Measurements from ENCODE around the gene FCAMR. TPM values are rescaled to one million over a fixed set of nuclear protein-coding genes. Genes with fewer than 3 reads are reported as not detected.

FCAMR gene
- total and polyA plus RNA-seq, 2 donors (not counting 1 experiment from before 2014, with no cell fraction given) = not detected

- ATAC-seq (ENCODE audit: low read depth) (no peak), DNase-seq (no peak)
- Histone ChIP-seq H3K27ac (ENCODE audit: low read length in 2 of 2) (no peak overlapping the region), H2AFZ (ENCODE audit: insufficient read depth, low read depth, low read length, poor library complexity, severe bottlenecking) (no peak overlapping the region), H3K36me3 (replicated peaks in 1 of 2; ENCODE audit: control extremely low read depth in 1 of 2, control insufficient read depth in 1 of 2, extremely low read depth in 1 of 2, insufficient read depth in 2 of 2, low read length in 1 of 2) (no peaks in the 10 kb centered on the region), H3K9ac (ENCODE audit: low read length) (no peak overlapping the region), H3K4me2 (replicated peaks; ENCODE audit: low read depth, low read length, poor library complexity, severe bottlenecking) (no peak overlapping the region), H4K20me1 (ENCODE audit: control insufficient read depth, insufficient read depth, low read length, poor library complexity, severe bottlenecking) (no peaks in the 10 kb centered on the region), H3K9me3 (ENCODE audit: control extremely low read depth in 1 of 3, control insufficient read depth in 2 of 3, insufficient read depth in 1 of 3, low read length in 2 of 3) (no peaks in the 10 kb centered on the region), H3K79me2 (ENCODE audit: control insufficient read depth, insufficient read depth, low read length) (no peaks in the 10 kb centered on the region), H3K4me1 (ENCODE audit: control insufficient read depth in 2 of 2, insufficient read depth in 2 of 2, low read length in 2 of 2) (no peaks in the 10 kb centered on the region), H3K4me3 (ENCODE audit: control extremely low read depth in 1 of 5, extremely low read depth in 1 of 5, insufficient read depth in 1 of 5, low read depth in 2 of 5, low read length in 4 of 5) (no peak overlapping the region), H3K27me3 (replicated peaks in 1 of 4; ENCODE audit: control extremely low read depth in 1 of 4, control insufficient read depth in 3 of 4, insufficient read depth in 4 of 4, low read length in 3 of 4) (peaks cover 0 to 15% (median 8%) of the 10 kb centered on the region in 4 experiments)
- Mint-ChIP-seq H3K27me3 (peaks cover 62% of the 10 kb centered on the region), H3K4me1 (no peaks in the 10 kb centered on the region), H3K27ac (no peak overlapping the region), H3K4me3 (no peak overlapping the region), H3K9me3 (ENCODE audit: insufficient read depth) (no peaks in the 10 kb centered on the region)
- intact Hi-C loops (cut with micrococcal nuclease) = no loop called here
- ChIA-PET POLR2A (no interaction called here), CTCF (interaction anchor here (0.6 to 3.1 kb wide), 4 partner anchors 11 to 1762 kb away, joined by 3 to 21 read pairs (median 3); no protein-coding TSS in a partner anchor)
- WGBS (ENCODE audit: insufficient coverage) = 100% methylated on average over 2 of the region's 3 CpGs
- TF ChIP-seq EZH2 (IDR thresholded peaks at IDR 0.05; ENCODE audit: borderline replicate concordance, insufficient read depth, low read depth, low read length, poor library complexity, severe bottlenecking) (no peak), CTCF (IDR thresholded peaks at IDR 0.05) (no peak)
Measured at GRCh38 chr1:207014728-207015127, 44.5 kb upstream of the FCAMR start.

DNA sequence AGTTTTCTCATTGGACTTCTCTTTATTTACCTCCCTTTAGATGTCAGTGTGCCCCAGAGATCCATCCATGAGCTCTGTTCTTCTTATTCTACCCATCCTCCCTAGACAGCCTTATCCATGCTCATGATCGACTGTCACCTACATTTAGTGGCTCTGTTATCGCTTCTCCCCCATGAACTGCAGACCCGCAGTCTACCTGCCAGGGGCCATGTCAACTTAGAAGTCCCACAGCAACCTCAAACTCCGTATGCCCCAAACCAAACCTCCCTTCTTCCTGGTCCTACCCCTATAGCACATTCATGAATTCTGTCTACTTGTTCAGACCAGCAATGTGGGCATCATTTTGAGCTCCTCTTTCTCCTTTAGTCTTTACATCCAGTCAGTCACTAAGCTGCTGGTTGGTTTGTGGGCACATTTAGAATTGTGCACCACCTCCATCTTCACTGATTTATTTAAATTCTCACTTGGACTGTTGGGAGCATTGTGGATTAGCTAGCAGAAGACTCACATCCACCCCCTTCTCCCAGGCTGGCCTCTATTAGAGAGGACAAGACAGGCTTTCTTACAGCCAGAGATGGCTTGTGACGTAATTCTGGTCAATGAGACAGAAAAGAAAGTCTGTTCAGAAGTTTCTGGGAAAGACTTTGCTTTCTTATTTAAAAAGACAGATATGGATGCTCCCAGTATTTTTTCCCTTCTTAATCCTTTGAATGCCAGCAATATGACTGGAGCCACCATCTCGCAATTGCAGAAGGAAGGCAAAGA, 43.2 kb upstream of the FCAMR start:
- POLR2A ChIA-PET = no interaction called here
- CTCF ChIA-PET = interaction anchor here (3.1 kb wide), 1 partner anchor 10 kb away, joined by 21 read pairs; no protein-coding TSS in a partner anchor
- WGBS (ENCODE audit: insufficient coverage) = 81% methylated on average over 4 of the region's 6 CpGs
- H3K4me3 Mint-ChIP-seq = no peak overlapping the region
- H3K27me3 Mint-ChIP-seq = peaks cover 58% of the 10 kb centered on the region
- H3K27me3 ChIP-seq (replicated peaks in 1 of 4; ENCODE audit: control extremely low read depth in 1 of 4, control insufficient read depth in 3 of 4, insufficient read depth in 4 of 4, low read length in 3 of 4) = peaks cover 0 to 15% (median 8%) of the 10 kb centered on the region in 4 experiments
- H3K27ac ChIP-seq (ENCODE audit: low read length in 2 of 2) = no peak overlapping the region
- no peaks in the 10 kb centered on the region for H3K36me3 ChIP-seq (replicated peaks in 1 of 2; ENCODE audit: control extremely low read depth in 1 of 2, control insufficient read depth in 1 of 2, extremely low read depth in 1 of 2, insufficient read depth in 2 of 2, low read length in 1 of 2)
- H3K9ac ChIP-seq (ENCODE audit: low read length) = no peak overlapping the region
- H3K9me3 Mint-ChIP-seq (ENCODE audit: insufficient read depth) = no peaks in the 10 kb centered on the region
- no peak for TF ChIP-seq EZH2 (IDR thresholded peaks at IDR 0.05; ENCODE audit: borderline replicate concordance, insufficient read depth, low read depth, low read length, poor library complexity, severe bottlenecking)
- no peak for TF ChIP-seq CTCF (IDR thresholded peaks at IDR 0.05)
- ATAC-seq (ENCODE audit: low read depth) (no peak), DNase-seq (no peak)
- H2AFZ ChIP-seq (ENCODE audit: insufficient read depth, low read depth, low read length, poor library complexity, severe bottlenecking) = no peak overlapping the region
- no peak overlapping the region for H3K4me2 ChIP-seq (replicated peaks; ENCODE audit: low read depth, low read length, poor library complexity, severe bottlenecking)
- H3K4me3 ChIP-seq (ENCODE audit: control extremely low read depth in 1 of 5, extremely low read depth in 1 of 5, insufficient read depth in 1 of 5, low read depth in 2 of 5, low read length in 4 of 5) = no peak overlapping the region
- no peaks in the 10 kb centered on the region for H3K79me2 ChIP-seq (ENCODE audit: control insufficient read depth, insufficient read depth, low read length)
- no peaks in the 10 kb centered on the region for H3K4me1 Mint-ChIP-seq
- intact Hi-C loops (cut with micrococcal nuclease) = no loop called here
- no peaks in the 10 kb centered on the region for H3K4me1 ChIP-seq (ENCODE audit: control insufficient read depth in 2 of 2, insufficient read depth in 2 of 2, low read length in 2 of 2)
- no peak overlapping the region for H3K27ac Mint-ChIP-seq
- no peaks in the 10 kb centered on the region for H4K20me1 ChIP-seq (ENCODE audit: control insufficient read depth, insufficient read depth, low read length, poor library complexity, severe bottlenecking)
- H3K9me3 ChIP-seq (ENCODE audit: control extremely low read depth in 1 of 3, control insufficient read depth in 2 of 3, insufficient read depth in 1 of 3, low read length in 2 of 3) = no peaks in the 10 kb centered on the region
